Measurements from ENCODE around the gene HNMT. TPM values are rescaled to one million over a fixed set of nuclear protein-coding genes. Genes with fewer than 3 reads are reported as not detected.
A peak's percentile ranks its signal among the peaks of the same experiment; 100 is the strongest.

The HNMT gene
- total RNA-seq, 1 donor from 2014 or later: 14.4 TPM

DNA sequence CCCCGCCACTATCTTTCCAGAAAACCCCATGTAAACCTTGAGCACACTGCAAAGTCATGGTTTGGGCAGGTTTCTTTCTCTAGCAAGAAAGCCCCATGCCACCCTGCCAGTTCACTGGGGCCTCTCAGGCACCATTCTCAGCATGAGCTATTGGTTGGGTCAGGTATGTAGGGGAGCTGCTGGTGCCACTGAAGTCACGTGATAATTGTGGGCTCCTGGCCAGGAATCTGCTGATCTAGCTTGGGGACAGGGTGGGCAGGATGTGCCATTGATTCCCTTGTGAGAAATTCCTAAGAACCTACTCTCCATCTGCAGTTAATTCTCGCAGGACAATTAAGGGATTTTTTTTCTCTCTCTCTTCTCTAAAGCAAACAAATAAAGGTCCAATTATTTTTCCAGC lies 26.5 kb upstream of the HNMT start:
- no peak for DNase-seq (ENCODE audit: low spot score in 2 of 2, unreplicated experiment in 2 of 2)
- H3K4me3 Mint-ChIP-seq: no peak overlapping the region
- TF ChIP-seq, protein P1, sequence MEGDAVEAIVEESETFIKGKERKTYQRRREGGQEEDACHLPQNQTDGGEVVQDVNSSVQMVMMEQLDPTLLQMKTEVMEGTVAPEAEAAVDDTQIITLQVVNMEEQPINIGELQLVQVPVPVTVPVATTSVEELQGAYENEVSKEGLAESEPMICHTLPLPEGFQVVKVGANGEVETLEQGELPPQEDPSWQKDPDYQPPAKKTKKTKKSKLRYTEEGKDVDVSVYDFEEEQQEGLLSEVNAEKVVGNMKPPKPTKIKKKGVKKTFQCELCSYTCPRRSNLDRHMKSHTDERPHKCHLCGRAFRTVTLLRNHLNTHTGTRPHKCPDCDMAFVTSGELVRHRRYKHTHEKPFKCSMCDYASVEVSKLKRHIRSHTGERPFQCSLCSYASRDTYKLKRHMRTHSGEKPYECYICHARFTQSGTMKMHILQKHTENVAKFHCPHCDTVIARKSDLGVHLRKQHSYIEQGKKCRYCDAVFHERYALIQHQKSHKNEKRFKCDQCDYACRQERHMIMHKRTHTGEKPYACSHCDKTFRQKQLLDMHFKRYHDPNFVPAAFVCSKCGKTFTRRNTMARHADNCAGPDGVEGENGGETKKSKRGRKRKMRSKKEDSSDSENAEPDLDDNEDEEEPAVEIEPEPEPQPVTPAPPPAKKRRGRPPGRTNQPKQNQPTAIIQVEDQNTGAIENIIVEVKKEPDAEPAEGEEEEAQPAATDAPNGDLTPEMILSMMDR (IDR thresholded peaks at IDR 0.05; ENCODE audit: unreplicated experiment): no peak
- H3K27ac Mint-ChIP-seq: peak overlapping the region; percentile 48
- no peaks in the 10 kb centered on the region for H3K27me3 Mint-ChIP-seq (ENCODE audit: low read depth)
- peaks cover 63% of the 10 kb centered on the region for H3K4me1 Mint-ChIP-seq
- no peaks in the 10 kb centered on the region for H3K36me3 Mint-ChIP-seq
- H3K9me3 Mint-ChIP-seq: peaks cover 10% of the 10 kb centered on the region

DNA sequence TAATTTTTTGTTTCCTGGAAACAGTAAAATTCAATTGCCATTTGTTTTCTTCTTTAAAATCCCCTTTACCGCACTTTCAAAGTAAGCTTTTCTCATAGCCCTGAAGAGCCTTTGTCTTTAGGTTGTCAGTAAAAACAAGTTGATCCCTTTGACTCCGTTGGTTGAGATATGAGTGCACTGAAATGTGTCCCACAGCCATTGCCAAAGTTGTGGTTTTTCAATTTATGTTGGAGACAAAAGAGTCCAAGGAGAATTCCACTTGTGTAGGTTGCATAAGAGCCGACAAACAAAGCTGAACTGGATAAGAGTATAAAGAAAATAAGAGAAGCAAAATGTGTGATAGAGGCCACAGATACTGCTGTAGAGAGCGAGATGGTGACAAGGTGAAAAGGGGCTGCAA lies 26.1 kb upstream of the HNMT start:
- Mint-ChIP-seq H3K27ac (peak overlapping the region; percentile 48), H3K27me3 (ENCODE audit: low read depth) (no peaks in the 10 kb centered on the region), H3K9me3 (peaks cover 7% of the 10 kb centered on the region), H3K36me3 (no peaks in the 10 kb centered on the region), H3K4me1 (peaks cover 67% of the 10 kb centered on the region), H3K4me3 (no peak overlapping the region)
- TF ChIP-seq, protein P1 (IDR thresholded peaks at IDR 0.05; ENCODE audit: unreplicated experiment): no peak
- DNase-seq (ENCODE audit: low spot score in 2 of 2, unreplicated experiment in 2 of 2): no peak

DNA sequence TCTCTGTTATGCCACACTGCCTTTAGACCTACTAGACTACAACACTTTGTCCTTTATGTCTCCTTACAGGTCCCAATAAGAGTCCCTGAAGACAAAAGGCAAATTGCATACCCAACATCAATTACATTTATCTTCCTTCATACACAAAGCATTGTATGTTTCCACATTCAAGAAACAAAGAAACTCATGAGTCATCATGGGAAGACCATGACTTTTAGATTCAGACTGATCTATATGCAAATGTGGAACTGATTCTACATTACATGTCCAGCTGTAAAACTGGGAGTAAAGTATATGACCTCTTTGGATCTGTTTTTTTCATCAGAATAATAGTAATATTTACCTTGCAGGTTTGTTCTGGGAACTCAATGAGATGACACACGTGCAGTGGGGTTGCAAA lies 25.2 kb upstream of the HNMT start:
- H3K27me3 Mint-ChIP-seq (ENCODE audit: low read depth): no peaks in the 10 kb centered on the region
- no peaks in the 10 kb centered on the region for H3K36me3 Mint-ChIP-seq
- no peak for DNase-seq (ENCODE audit: low spot score in 2 of 2, unreplicated experiment in 2 of 2)
- peaks cover 5% of the 10 kb centered on the region for H3K9me3 Mint-ChIP-seq
- TF ChIP-seq, protein P1 (IDR thresholded peaks at IDR 0.05; ENCODE audit: unreplicated experiment): no peak
- H3K27ac Mint-ChIP-seq: no peak overlapping the region
- peaks cover 72% of the 10 kb centered on the region for H3K4me1 Mint-ChIP-seq
- no peak overlapping the region for H3K4me3 Mint-ChIP-seq

DNA sequence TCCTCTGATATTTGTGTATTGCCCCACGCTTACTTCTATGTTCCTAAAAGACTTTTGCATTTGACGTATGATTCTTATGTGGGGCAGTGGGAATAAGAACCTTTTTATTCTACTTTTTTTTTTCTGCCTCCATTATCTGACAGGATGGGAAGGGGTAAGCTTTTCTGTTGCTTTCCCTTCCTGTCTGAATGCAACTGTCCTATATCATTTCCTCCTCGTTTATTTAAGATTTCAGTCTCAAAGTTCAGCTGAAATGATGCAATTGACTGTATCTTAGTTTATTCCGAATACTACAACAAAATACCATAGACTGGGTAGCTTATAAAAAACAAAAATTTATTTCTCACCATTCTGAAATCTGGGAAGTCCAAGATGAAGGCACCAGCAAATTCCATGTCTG lies 24.1 kb upstream of the HNMT start:
- no peaks in the 10 kb centered on the region for H3K36me3 Mint-ChIP-seq
- DNase-seq (ENCODE audit: low spot score in 2 of 2, unreplicated experiment in 2 of 2): no peak
- H3K9me3 Mint-ChIP-seq: peaks cover 3% of the 10 kb centered on the region
- H3K4me3 Mint-ChIP-seq: no peak overlapping the region
- H3K27ac Mint-ChIP-seq: peak overlapping the region; percentile 83
- peaks cover 80% of the 10 kb centered on the region for H3K4me1 Mint-ChIP-seq
- TF ChIP-seq, protein P1 (IDR thresholded peaks at IDR 0.05; ENCODE audit: unreplicated experiment): no peak
- no peaks in the 10 kb centered on the region for H3K27me3 Mint-ChIP-seq (ENCODE audit: low read depth)

DNA sequence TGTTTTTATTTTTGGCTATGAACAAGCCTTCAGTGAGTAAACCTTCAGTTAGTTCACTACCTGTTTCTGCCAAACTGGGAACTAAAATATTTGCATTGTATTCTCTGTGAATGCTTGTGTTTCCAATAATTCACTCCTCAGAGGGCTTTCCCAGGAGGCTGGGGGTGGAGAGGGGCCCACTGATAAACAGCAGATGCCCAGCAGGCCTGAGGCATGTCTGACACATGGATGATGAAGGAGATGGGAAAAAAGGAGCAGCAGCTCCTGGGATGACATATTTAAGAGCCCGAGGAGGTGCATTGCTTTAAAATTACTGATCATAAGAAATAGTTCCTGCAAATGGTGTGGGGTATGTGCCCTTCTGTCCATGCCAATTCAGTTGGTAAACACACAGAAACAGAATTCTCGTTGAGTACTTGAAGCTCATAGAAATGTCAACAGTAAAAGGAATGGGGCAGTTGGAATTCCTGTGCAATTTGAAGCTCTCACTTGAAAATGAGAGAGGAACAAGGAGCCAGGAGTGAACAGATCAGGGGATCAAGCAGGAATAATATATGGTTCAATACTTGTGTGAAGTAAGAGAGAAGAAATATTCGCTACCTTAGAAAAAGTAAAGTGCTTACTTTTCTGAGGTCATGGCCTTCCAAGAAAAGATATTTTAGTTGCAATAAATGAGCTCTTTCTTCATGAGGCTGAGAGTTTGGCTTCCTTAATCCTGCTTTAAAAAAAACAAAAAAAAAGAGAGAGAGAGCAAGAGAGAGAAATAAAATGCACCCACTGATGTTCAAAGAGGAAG lies 22.0 kb upstream of the HNMT start:
- TF ChIP-seq, protein P1 (IDR thresholded peaks at IDR 0.05; ENCODE audit: unreplicated experiment): no peak
- Mint-ChIP-seq H3K36me3 (no peaks in the 10 kb centered on the region), H3K27ac (peak overlapping the region; percentile 83), H3K27me3 (ENCODE audit: low read depth) (no peaks in the 10 kb centered on the region), H3K9me3 (no peaks in the 10 kb centered on the region), H3K4me1 (peaks cover 74% of the 10 kb centered on the region), H3K4me3 (no peak overlapping the region)
- DNase-seq (ENCODE audit: low spot score in 2 of 2, unreplicated experiment in 2 of 2): no peak

Measured in mesothelial cell of epicardium (in vitro differentiated cells).